ENCODE results near the gene CITED2. TPM values are rescaled to one million over a fixed set of nuclear protein-coding genes. Genes with fewer than 3 reads are reported as not detected.

The CITED2 gene, protein sequence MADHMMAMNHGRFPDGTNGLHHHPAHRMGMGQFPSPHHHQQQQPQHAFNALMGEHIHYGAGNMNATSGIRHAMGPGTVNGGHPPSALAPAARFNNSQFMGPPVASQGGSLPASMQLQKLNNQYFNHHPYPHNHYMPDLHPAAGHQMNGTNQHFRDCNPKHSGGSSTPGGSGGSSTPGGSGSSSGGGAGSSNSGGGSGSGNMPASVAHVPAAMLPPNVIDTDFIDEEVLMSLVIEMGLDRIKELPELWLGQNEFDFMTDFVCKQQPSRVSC
- total RNA-seq: 180 and 223 TPM in 2 replicates

GRCh38 chr6:139374357-139375225 lies at the start of gene CITED2:
TSS of gene CITED2 (minus strand) at chr6:139374648. CDS start at chr6:139373944, 704 bp downstream.
- TF ChIP-seq, protein P1, sequence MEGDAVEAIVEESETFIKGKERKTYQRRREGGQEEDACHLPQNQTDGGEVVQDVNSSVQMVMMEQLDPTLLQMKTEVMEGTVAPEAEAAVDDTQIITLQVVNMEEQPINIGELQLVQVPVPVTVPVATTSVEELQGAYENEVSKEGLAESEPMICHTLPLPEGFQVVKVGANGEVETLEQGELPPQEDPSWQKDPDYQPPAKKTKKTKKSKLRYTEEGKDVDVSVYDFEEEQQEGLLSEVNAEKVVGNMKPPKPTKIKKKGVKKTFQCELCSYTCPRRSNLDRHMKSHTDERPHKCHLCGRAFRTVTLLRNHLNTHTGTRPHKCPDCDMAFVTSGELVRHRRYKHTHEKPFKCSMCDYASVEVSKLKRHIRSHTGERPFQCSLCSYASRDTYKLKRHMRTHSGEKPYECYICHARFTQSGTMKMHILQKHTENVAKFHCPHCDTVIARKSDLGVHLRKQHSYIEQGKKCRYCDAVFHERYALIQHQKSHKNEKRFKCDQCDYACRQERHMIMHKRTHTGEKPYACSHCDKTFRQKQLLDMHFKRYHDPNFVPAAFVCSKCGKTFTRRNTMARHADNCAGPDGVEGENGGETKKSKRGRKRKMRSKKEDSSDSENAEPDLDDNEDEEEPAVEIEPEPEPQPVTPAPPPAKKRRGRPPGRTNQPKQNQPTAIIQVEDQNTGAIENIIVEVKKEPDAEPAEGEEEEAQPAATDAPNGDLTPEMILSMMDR (IDR thresholded peaks at IDR 0.05; ENCODE audit: extremely low read depth, low read depth, low read length): no peak
- H3K4me2 ChIP-seq (ENCODE audit: insufficient read depth, low read length): peak within 1 kb of the TSS; percentile 93
- H3K27me3 ChIP-seq (ENCODE audit: insufficient read depth, low read length): no peaks in the 10 kb centered on the region
- peak within 1 kb of the TSS; percentile 94 for H3K27ac ChIP-seq (ENCODE audit: low read depth, low read length)
- peaks cover 28% of the 10 kb centered on the region for H3K4me1 ChIP-seq (ENCODE audit: insufficient read depth, low read length)
- peak; percentile 91 for DNase-seq (ENCODE audit: insufficient read length, low spot score, missing footprints)
- H3K79me2 ChIP-seq (ENCODE audit: insufficient read depth, low read length): peaks cover 44% of the 10 kb centered on the region
- peaks cover 29% of the 10 kb centered on the region for H3K36me3 ChIP-seq (ENCODE audit: insufficient read depth, low read length)
- H3K9me3 ChIP-seq (ENCODE audit: low read depth, low read length): no peaks in the 10 kb centered on the region
- peak within 1 kb of the TSS; percentile 94 for H3K4me3 ChIP-seq (ENCODE audit: insufficient read depth, low read length)
- H4K20me1 ChIP-seq (ENCODE audit: insufficient read depth, low read length): peaks cover 26% of the 10 kb centered on the region
- H2AFZ ChIP-seq (ENCODE audit: low read length): peak within 1 kb of the TSS; percentile 89

- Histone ChIP-seq H2AFZ (ENCODE audit: low read length) (no peak overlapping the region), H3K9me3 (ENCODE audit: low read depth, low read length) (no peaks in the 10 kb centered on the region), H4K20me1 (ENCODE audit: insufficient read depth, low read length) (no peaks in the 10 kb centered on the region), H3K79me2 (ENCODE audit: insufficient read depth, low read length) (no peaks in the 10 kb centered on the region), H3K4me1 (ENCODE audit: insufficient read depth, low read length) (no peaks in the 10 kb centered on the region), H3K27me3 (ENCODE audit: insufficient read depth, low read length) (no peaks in the 10 kb centered on the region), H3K36me3 (ENCODE audit: insufficient read depth, low read length) (no peaks in the 10 kb centered on the region), H3K4me2 (ENCODE audit: insufficient read depth, low read length) (no peak overlapping the region), H3K27ac (ENCODE audit: low read depth, low read length) (no peak overlapping the region), H3K4me3 (ENCODE audit: insufficient read depth, low read length) (no peak overlapping the region)
- no peak for DNase-seq (ENCODE audit: insufficient read length, low spot score, missing footprints)
- TF ChIP-seq, protein P1 (IDR thresholded peaks at IDR 0.05; ENCODE audit: extremely low read depth, low read depth, low read length): no peak
Observed at GRCh38 chr6:139423037-139423703, 48.7 kb upstream of the CITED2 start.

GRCh38 chr6:139422105-139423036 lies 47.9 kb upstream of the CITED2 start:
- Histone ChIP-seq H4K20me1 (ENCODE audit: insufficient read depth, low read length) (no peaks in the 10 kb centered on the region), H3K27ac (ENCODE audit: low read depth, low read length) (no peak overlapping the region), H3K4me2 (ENCODE audit: insufficient read depth, low read length) (no peak overlapping the region), H3K36me3 (ENCODE audit: insufficient read depth, low read length) (no peaks in the 10 kb centered on the region), H2AFZ (ENCODE audit: low read length) (no peak overlapping the region), H3K4me1 (ENCODE audit: insufficient read depth, low read length) (no peaks in the 10 kb centered on the region), H3K27me3 (ENCODE audit: insufficient read depth, low read length) (no peaks in the 10 kb centered on the region), H3K4me3 (ENCODE audit: insufficient read depth, low read length) (no peak overlapping the region), H3K79me2 (ENCODE audit: insufficient read depth, low read length) (no peaks in the 10 kb centered on the region), H3K9me3 (ENCODE audit: low read depth, low read length) (no peaks in the 10 kb centered on the region)
- TF ChIP-seq, protein P1 (IDR thresholded peaks at IDR 0.05; ENCODE audit: extremely low read depth, low read depth, low read length): no peak
- no peak for DNase-seq (ENCODE audit: insufficient read length, low spot score, missing footprints)

Data from osteoblast (primary cell).